K562 (cell line): ENCODE data around the gene FGG. TPM values are rescaled to one million over a fixed set of nuclear protein-coding genes. Genes with fewer than 3 reads are reported as not detected.

Experiments
- ARID2 ChIP-seq: fragments of 450-650 bp; IDR thresholded peaks from 2 replicates; pipeline ENCODE4 v1.6.1; 2017; ENCODE audit warnings: antibody characterized with exemption, mild to moderate bottlenecking
- CC2D1A ChIP-seq: fragments of 450-650 bp; IDR thresholded peaks from 2 replicates; pipeline ENCODE4 v1.6.1; 2017; ENCODE audit warnings: mild to moderate bottlenecking
- HMBOX1 ChIP-seq: sonication (generic); IDR thresholded peaks from 2 replicates; pipeline ENCODE4 v1.6.1; 2016
- PML ChIP-seq: IDR thresholded peaks from 2 replicates; pipeline ENCODE4 v1.6.1; 2012; ENCODE audit warnings: low read length, inconsistent platforms
- PTBP1 ChIP-seq: fragments of 200-400 bp; formaldehyde crosslinking; IDR thresholded peaks from 2 replicates; pipeline ENCODE4 v1.6.1; 2017; ENCODE audit warnings: low read depth, low read length
- RBFOX2 ChIP-seq: fragments of 200-400 bp; formaldehyde crosslinking; IDR thresholded peaks from 2 replicates; pipeline ENCODE4 v1.6.1; 2017; ENCODE audit warnings: low read depth, mild to moderate bottlenecking, low read length, moderate library complexity
- STAT6 ChIP-seq: sonication (generic); formaldehyde crosslinking; IDR thresholded peaks from 2 replicates; pipeline ENCODE4 v1.8.1; 2023; ENCODE audit warnings: mild to moderate bottlenecking, missing genetic modification reagents
- XRCC5 ChIP-seq: fragments of 200-400 bp; formaldehyde crosslinking; IDR thresholded peaks from 2 replicates; pipeline ENCODE4 v1.6.1; 2017; ENCODE audit warnings: low read depth, mild to moderate bottlenecking, low read length
- ZBTB11 ChIP-seq, 3 experiments: fragments of 200-800 bp in 1 of 3; fragments of 250-450 bp in 1 of 3; fragments of 450-650 bp in 1 of 3; sonication (Bioruptor Pico) in 1 of 3; sonication (Bioruptor generic) in 1 of 3; formaldehyde crosslinking in 1 of 3; IDR thresholded peaks; 2 replicates each; pipeline versions ENCODE4 v1.6.1 to v1.8.0; 2016 to 2022; ENCODE audit warnings: mild to moderate bottlenecking in 2 of 3, missing genetic modification characterization in 2 of 3, missing compliant biosample characterization in 1 of 3, moderate library complexity in 1 of 3
- ZNF316 ChIP-seq: fragments of 450-650 bp; IDR thresholded peaks from 2 replicates; pipeline ENCODE4 v1.6.1; 2016
- ZNF384 ChIP-seq: IDR thresholded peaks from 2 replicates; pipeline ENCODE4 v1.6.1; 2012; ENCODE audit warnings: low read depth, low read length, improper control_type of control experiment
- polyA plus RNA-seq, 8 experiments: library from polyadenylated mRNA; depleted of rRNA in 4 of 8; stranded (reverse) in 5 of 8; unstranded in 3 of 8; fragments of >200 nt; fragmentation: Nextera tagmentation in 2 of 8; fragmentation: Illumina TruSeq in 1 of 8; extraction: Ambion mirVana in 2 of 8; extraction: Trizol in 1 of 8; gene quantifications; 2 replicates each; pipeline versions ENCODE4 v1.2.1 to v1.2.3, GENCODE V29; 2011 to 2014; ENCODE audit warnings: inconsistent platforms in 1 of 8, missing spikeins in 1 of 8
- total RNA-seq, 7 experiments: library from RNA; depleted of rRNA in 6 of 7; stranded (reverse); fragments of >200 nt in 6 of 7; fragmentation: Illumina TruSeq in 2 of 7; extraction: Trizol in 2 of 7; gene quantifications; 2 replicates each; pipeline versions ENCODE4 v1.2.1 to v1.2.3, GENCODE V29; 2011 to 2021; ENCODE audit warnings: low replicate concordance in 1 of 7
- TF ChIP-seq, protein P1 (sequence below): fragments of 450-650 bp; formaldehyde crosslinking; IDR thresholded peaks from 2 replicates; pipeline ENCODE4 v1.4.0; 2020; ENCODE audit warnings: mild to moderate bottlenecking, mixed read lengths
- TF ChIP-seq, protein P2 (sequence below): fragments of 150-350 bp; IDR thresholded peaks from 2 replicates; pipeline ENCODE4 v1.6.1; 2014; ENCODE audit warnings: low read depth, mild to moderate bottlenecking, low read length, borderline replicate concordance
- TF ChIP-seq, protein P3 (sequence below): fragments of 450-650 bp; IDR thresholded peaks from 2 replicates; pipeline ENCODE4 v1.6.1; 2016; ENCODE audit warnings: borderline replicate concordance

Gene FGG
- total and polyA plus RNA-seq, 9 of the 15 experiments (the other 6 are each of a cell fraction or from before 2014, with no cell fraction given), result 0.08 to 2.2 (median 0.33) TPM; not detected in 2

- no peak for TF ChIP-seq HMBOX1
- no peak for TF ChIP-seq CC2D1A
- TF ChIP-seq PML, result no peak
- TF ChIP-seq, protein P1, sequence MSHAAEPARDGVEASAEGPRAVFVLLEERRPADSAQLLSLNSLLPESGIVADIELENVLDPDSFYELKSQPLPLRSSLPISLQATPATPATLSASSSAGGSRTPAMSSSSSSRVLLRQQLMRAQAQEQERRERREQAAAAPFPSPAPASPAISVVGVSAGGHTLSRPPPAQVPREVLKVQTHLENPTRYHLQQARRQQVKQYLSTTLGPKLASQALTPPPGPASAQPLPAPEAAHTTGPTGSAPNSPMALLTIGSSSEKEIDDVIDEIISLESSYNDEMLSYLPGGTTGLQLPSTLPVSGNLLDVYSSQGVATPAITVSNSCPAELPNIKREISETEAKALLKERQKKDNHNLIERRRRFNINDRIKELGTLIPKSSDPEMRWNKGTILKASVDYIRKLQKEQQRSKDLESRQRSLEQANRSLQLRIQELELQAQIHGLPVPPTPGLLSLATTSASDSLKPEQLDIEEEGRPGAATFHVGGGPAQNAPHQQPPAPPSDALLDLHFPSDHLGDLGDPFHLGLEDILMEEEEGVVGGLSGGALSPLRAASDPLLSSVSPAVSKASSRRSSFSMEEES (CRISPR knock-in tag), result no peak
- TF ChIP-seq PTBP1, result no peak
- TF ChIP-seq, protein P2, sequence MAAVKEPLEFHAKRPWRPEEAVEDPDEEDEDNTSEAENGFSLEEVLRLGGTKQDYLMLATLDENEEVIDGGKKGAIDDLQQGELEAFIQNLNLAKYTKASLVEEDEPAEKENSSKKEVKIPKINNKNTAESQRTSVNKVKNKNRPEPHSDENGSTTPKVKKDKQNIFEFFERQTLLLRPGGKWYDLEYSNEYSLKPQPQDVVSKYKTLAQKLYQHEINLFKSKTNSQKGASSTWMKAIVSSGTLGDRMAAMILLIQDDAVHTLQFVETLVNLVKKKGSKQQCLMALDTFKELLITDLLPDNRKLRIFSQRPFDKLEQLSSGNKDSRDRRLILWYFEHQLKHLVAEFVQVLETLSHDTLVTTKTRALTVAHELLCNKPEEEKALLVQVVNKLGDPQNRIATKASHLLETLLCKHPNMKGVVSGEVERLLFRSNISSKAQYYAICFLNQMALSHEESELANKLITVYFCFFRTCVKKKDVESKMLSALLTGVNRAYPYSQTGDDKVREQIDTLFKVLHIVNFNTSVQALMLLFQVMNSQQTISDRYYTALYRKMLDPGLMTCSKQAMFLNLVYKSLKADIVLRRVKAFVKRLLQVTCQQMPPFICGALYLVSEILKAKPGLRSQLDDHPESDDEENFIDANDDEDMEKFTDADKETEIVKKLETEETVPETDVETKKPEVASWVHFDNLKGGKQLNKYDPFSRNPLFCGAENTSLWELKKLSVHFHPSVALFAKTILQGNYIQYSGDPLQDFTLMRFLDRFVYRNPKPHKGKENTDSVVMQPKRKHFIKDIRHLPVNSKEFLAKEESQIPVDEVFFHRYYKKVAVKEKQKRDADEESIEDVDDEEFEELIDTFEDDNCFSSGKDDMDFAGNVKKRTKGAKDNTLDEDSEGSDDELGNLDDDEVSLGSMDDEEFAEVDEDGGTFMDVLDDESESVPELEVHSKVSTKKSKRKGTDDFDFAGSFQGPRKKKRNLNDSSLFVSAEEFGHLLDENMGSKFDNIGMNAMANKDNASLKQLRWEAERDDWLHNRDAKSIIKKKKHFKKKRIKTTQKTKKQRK, result no peak
- no peak for TF ChIP-seq RBFOX2
- TF ChIP-seq XRCC5, result no peak
- TF ChIP-seq ARID2, result 0 out of 2 replicates have a peak, but pooled peaks have one; percentile 34
- TF ChIP-seq ZBTB11 (CRISPR knock-in tag; IDR thresholded peaks at IDR 0.05), result no peak
- no peak for TF ChIP-seq STAT6 (CRISPR knock-in tag)
- TF ChIP-seq, protein P3, sequence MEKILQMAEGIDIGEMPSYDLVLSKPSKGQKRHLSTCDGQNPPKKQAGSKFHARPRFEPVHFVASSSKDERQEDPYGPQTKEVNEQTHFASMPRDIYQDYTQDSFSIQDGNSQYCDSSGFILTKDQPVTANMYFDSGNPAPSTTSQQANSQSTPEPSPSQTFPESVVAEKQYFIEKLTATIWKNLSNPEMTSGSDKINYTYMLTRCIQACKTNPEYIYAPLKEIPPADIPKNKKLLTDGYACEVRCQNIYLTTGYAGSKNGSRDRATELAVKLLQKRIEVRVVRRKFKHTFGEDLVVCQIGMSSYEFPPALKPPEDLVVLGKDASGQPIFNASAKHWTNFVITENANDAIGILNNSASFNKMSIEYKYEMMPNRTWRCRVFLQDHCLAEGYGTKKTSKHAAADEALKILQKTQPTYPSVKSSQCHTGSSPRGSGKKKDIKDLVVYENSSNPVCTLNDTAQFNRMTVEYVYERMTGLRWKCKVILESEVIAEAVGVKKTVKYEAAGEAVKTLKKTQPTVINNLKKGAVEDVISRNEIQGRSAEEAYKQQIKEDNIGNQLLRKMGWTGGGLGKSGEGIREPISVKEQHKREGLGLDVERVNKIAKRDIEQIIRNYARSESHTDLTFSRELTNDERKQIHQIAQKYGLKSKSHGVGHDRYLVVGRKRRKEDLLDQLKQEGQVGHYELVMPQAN, result no peak
- no peak for TF ChIP-seq ZNF316
- peak; percentile 69 for TF ChIP-seq ZNF384
Observed at GRCh38 chr4:154622598-154622997, 10.1 kb upstream of the FGG start (continued).
